HG02678 (cell line): Measurements from ENCODE around the gene ACIN1.

ENCODE experiments used
- ATAC-seq: cut with Tn5 transposase; IDR thresholded peaks from one replicate; pipeline ENCODE4 v1.9.1; 2021; ENCODE audit warnings: mild to moderate bottlenecking, moderate library complexity; ENCODE audit not compliant: unreplicated experiment

ACIN1 gene

GRCh38 chr14:23058654-23059504 lies 36.1 kb downstream of the ACIN1 start:
- ATAC-seq, result no peak

GRCh38 chr14:23057757-23058653 lies 36.9 kb downstream of the ACIN1 start:
- peak; percentile 65 for ATAC-seq

GRCh38 chr14:23056956-23057756 lies 37.8 kb downstream of the ACIN1 start, which contains the start of gene CDH24:
CDH24 (minus strand) TSS chr14:23057520; CDS start chr14:23055733, 1,787 bp downstream.
- ATAC-seq, result peak; percentile 66

- ATAC-seq, result peak; percentile 55
These were observed 38.6 kb downstream of the ACIN1 start for GRCh38 chr14:23056145-23056955.

- no peak for ATAC-seq
These were observed 39.3 kb downstream of the ACIN1 start for GRCh38 chr14:23055621-23056144.

- no peak for ATAC-seq
These were observed 39.8 kb downstream of the ACIN1 start for GRCh38 chr14:23055147-23055550.

- ATAC-seq, result no peak
These were observed 40.7 kb downstream of the ACIN1 start for GRCh38 chr14:23054000-23054811.

- ATAC-seq, result no peak
These were observed 41.5 kb downstream of the ACIN1 start for GRCh38 chr14:23053426-23053825.

GRCh38 chr14:23052671-23053070 lies 42.3 kb downstream of the ACIN1 start:
- no peak for ATAC-seq

GRCh38 chr14:23052182-23052623 lies 42.7 kb downstream of the ACIN1 start:
- no peak for ATAC-seq

- no peak for ATAC-seq
These were observed 43.5 kb downstream of the ACIN1 start for GRCh38 chr14:23051141-23052057.

GRCh38 chr14:23049011-23049410 lies 45.9 kb downstream of the ACIN1 start:
- no peak for ATAC-seq

GRCh38 chr14:23047751-23048693 lies 46.9 kb downstream of the ACIN1 start:
- ATAC-seq, result no peak

- ATAC-seq, result no peak
These were observed 47.8 kb downstream of the ACIN1 start for GRCh38 chr14:23047034-23047634.

GRCh38 chr14:23045419-23046357 lies 49.2 kb downstream of the ACIN1 start:
- ATAC-seq, result no peak
